Loucy (cell line): Measurements from ENCODE around the gene TNRC6C.

Experiments used
- H2AFZ ChIP-seq: fragments of 200-600 bp; sonication (generic); 2 replicates; pipeline ENCODE4 v1.6.0; 2016; ENCODE audit warnings: antibody characterized with exemption, mild to moderate bottlenecking, low read length, moderate library complexity
- H3F3A ChIP-seq: fragments of 200-600 bp; 2 replicates; pipeline ENCODE4 v1.6.0; 2016; ENCODE audit warnings: antibody characterized with exemption, low read depth, mild to moderate bottlenecking
- H3K27me3 ChIP-seq: fragments of 200-600 bp; sonication (generic); 2 replicates; pipeline ENCODE4 v1.6.1; 2014; ENCODE audit warnings: low read length, mild to moderate bottlenecking; ENCODE audit not compliant: insufficient read depth, poor library complexity, severe bottlenecking
- H3K36me3 ChIP-seq: fragments of 200-600 bp; sonication (generic); 2 replicates; pipeline ENCODE4 v1.6.1; 2016; ENCODE audit warnings: low read length; ENCODE audit not compliant: insufficient read depth
- H3K4me1 ChIP-seq: fragments of 200-600 bp; sonication (generic); 2 replicates; pipeline ENCODE4 v1.5.1; 2014; ENCODE audit warnings: low read length, mild to moderate bottlenecking; ENCODE audit not compliant: insufficient read depth, poor library complexity, severe bottlenecking
- H3K4me2 ChIP-seq: fragments of 200-600 bp; sonication (generic); 2 replicates; pipeline ENCODE4 v1.6.0; 2014; ENCODE audit warnings: antibody characterized with exemption, low read length, low read depth, mild to moderate bottlenecking; ENCODE audit not compliant: poor library complexity, severe bottlenecking
- H3K4me3 ChIP-seq: fragments of 200-600 bp; sonication (generic); 2 replicates; pipeline ENCODE4 v1.5.1; 2014; ENCODE audit warnings: low read length, mild to moderate bottlenecking, mixed read lengths; ENCODE audit not compliant: poor library complexity, severe bottlenecking
- H3K79me2 ChIP-seq: fragments of 200-600 bp; sonication (generic); 2 replicates; pipeline ENCODE4 v1.6.1; 2014; ENCODE audit warnings: low read length; ENCODE audit not compliant: insufficient read depth
- H3K9ac ChIP-seq: fragments of 200-600 bp; sonication (generic); 2 replicates; pipeline ENCODE4 v1.6.0; 2014; ENCODE audit warnings: mild to moderate bottlenecking, low read depth, low read length, moderate library complexity; ENCODE audit not compliant: poor library complexity, severe bottlenecking
- H3K9me2 ChIP-seq: fragments of 200-600 bp; sonication (generic); replicated peaks from 2 replicates; pipeline ENCODE4 v1.6.1; 2016; ENCODE audit warnings: low read depth, low read length, mixed read lengths
- H3K9me3 ChIP-seq: fragments of 200-600 bp; sonication (generic); 2 replicates; pipeline ENCODE4 v1.6.1; 2014; ENCODE audit warnings: mild to moderate bottlenecking, antibody characterized with exemption, low read length, low read depth; ENCODE audit not compliant: insufficient read depth
- H4K20me1 ChIP-seq: fragments of 200-600 bp; sonication (generic); 2 replicates; pipeline ENCODE4 v1.6.0; 2014; ENCODE audit warnings: antibody characterized with exemption, low read length, mild to moderate bottlenecking; ENCODE audit not compliant: insufficient read depth, poor library complexity, severe bottlenecking
- CTCF ChIP-seq: fragments of 200-600 bp; sonication (generic); conservative IDR thresholded peaks from 2 replicates; pipeline ENCODE4 v1.5.1; 2014; ENCODE audit warnings: mild to moderate bottlenecking, antibody characterized with exemption, low read length
- EZH2phosphoT487 ChIP-seq: fragments of 200-600 bp; IDR thresholded peaks from 2 replicates; pipeline ENCODE4 v1.6.1; 2018; ENCODE audit warnings: antibody characterized with exemption, mild to moderate bottlenecking, moderate library complexity, borderline replicate concordance

Gene TNRC6C

GRCh38 chr17:77929180-77929564 lies 29.3 kb upstream of the TNRC6C start:
- no peak overlapping the region for H3K4me3 ChIP-seq
- no peaks in the 10 kb centered on the region for H3K9me2 ChIP-seq
- H3K79me2 ChIP-seq: no peaks in the 10 kb centered on the region
- H2AFZ ChIP-seq: no peak overlapping the region
- H3K4me1 ChIP-seq: peaks cover 19% of the 10 kb centered on the region
- no peaks in the 10 kb centered on the region for H4K20me1 ChIP-seq
- TF ChIP-seq EZH2phosphoT487: no peak
- TF ChIP-seq CTCF: no peak
- H3K36me3 ChIP-seq: no peaks in the 10 kb centered on the region
- no peak overlapping the region for H3K9ac ChIP-seq
- H3K9me3 ChIP-seq: no peaks in the 10 kb centered on the region
- no peaks in the 10 kb centered on the region for H3K27me3 ChIP-seq
- peak overlapping the region; percentile 54 for H3K4me2 ChIP-seq
- no peaks in the 10 kb centered on the region for H3F3A ChIP-seq

GRCh38 chr17:77929871-77930436 lies 28.5 kb upstream of the TNRC6C start:
- H3K4me1 ChIP-seq: peaks cover 23% of the 10 kb centered on the region
- H3K9me2 ChIP-seq: no peaks in the 10 kb centered on the region
- no peak overlapping the region for H3K4me2 ChIP-seq
- H3K4me3 ChIP-seq: no peak overlapping the region
- H3K79me2 ChIP-seq: no peaks in the 10 kb centered on the region
- no peaks in the 10 kb centered on the region for H3K27me3 ChIP-seq
- no peak overlapping the region for H3K9ac ChIP-seq
- H3F3A ChIP-seq: no peaks in the 10 kb centered on the region
- H3K9me3 ChIP-seq: no peaks in the 10 kb centered on the region
- TF ChIP-seq EZH2phosphoT487: no peak
- no peak for TF ChIP-seq CTCF
- H2AFZ ChIP-seq: no peak overlapping the region
- no peaks in the 10 kb centered on the region for H4K20me1 ChIP-seq
- no peaks in the 10 kb centered on the region for H3K36me3 ChIP-seq

GRCh38 chr17:77930780-77931768 lies 27.4 kb upstream of the TNRC6C start:
- Histone ChIP-seq H3K9me3 (no peaks in the 10 kb centered on the region), H3K9me2 (no peaks in the 10 kb centered on the region), H3K79me2 (no peaks in the 10 kb centered on the region), H3K36me3 (no peaks in the 10 kb centered on the region), H3K9ac (no peak overlapping the region), H3K4me2 (no peak overlapping the region), H3F3A (no peaks in the 10 kb centered on the region), H2AFZ (no peak overlapping the region), H3K4me1 (peaks cover 27% of the 10 kb centered on the region), H4K20me1 (no peaks in the 10 kb centered on the region), H3K4me3 (no peak overlapping the region), H3K27me3 (no peaks in the 10 kb centered on the region)
- TF ChIP-seq CTCF: no peak
- no peak for TF ChIP-seq EZH2phosphoT487
